Activated gamma-delta T cell treated with anti-CD3 and anti-CD28 coated beads, Interleukin-2, amount 50 U/mL, for 16 hours (primary cell): ENCODE data around the gene TMEM205.
"Not testable (repeated sequence)": the region's sequence is repeated elsewhere in the genome, so short reads cannot be mapped to it uniquely, and the experiment has no call there.

Experiments
- DNase-seq: peaks from one replicate; pipeline ENCODE4 v3.0.0-alpha.2; 2020; ENCODE audit warnings: low read depth

TMEM205 gene

DNA sequence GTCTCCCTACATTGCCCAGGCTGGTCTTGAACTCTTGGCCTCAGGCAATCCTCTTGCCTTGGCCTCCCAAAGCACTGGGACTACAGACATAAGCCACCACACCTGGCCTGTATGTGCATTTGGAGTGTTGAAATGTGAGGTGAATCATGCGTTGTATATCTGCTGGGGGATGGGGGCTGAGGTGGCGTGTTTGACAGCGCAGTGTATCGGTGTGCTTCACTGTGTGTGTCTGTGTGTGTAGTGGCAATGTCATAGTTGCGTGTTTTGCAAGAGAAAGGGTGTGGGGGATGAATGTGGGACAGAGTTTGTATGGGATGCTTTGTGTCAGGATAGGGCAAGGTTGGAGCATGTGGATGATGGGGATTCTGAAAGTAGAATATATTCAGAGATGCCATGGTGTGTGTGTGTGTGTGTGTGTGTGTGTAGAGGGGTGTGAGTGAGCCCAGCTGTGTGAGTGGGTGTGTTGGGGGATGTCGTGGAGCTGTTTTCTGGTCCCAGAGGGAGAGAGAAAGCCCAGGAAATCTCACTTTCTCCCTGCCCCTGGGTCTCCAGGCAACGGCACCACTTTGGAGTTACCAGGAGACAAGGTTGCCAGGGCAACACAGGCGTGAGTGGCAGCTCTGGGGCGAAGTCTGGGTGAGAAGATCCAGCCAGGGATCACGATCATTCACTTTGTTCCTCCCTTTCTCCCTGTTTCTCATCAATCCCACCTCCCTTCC lies 27.3 kb upstream of the TMEM205 start:
- DNase-seq = no peak

DNA sequence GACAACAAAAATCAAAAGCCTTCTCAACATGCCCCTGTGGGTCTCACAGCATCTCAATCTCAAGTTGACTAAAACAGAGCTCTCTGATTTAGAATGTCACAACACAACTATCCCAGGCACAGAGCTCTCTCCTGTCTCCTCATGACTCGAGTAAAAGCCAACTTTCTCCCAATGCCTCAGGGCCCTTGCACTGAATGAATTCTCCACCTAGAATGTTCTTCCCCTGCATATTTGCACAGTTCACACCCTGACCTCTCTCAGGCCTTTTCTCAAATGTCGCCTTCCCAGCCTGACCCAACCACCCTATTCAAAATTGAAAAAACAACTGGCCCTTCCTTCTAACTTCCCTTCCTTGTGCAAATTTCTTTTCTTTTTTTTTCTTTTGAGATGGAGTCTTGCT lies 24.7 kb upstream of the TMEM205 start:
- DNase-seq = no peak

- DNase-seq = no peak
Measured at GRCh38 chr19:11367528-11367927, 21.5 kb upstream of the TMEM205 start.

- no peak for DNase-seq
Measured at GRCh38 chr19:11365557-11366117, 19.6 kb upstream of the TMEM205 start.

DNA sequence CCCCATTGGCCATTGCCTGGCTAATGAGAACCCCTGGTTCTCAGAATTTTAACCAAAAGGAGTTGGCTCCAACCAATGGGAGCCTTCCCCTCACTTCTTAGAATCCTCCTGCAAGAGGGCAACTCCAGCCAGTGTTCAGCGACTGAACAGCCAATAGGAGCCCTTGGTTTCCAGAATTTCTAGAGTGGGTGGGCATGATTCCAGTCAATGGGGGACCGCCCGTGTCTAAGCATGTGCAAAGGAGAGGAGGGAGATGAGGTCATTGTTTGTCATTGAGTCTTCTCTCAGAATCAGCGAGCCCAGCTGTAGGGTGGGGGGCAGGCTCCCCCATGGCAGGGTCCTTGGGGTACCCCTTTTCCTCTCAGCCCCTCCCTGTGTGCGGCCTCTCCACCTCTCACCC lies 18.9 kb upstream of the TMEM205 start:
- DNase-seq = no peak

- no peak for DNase-seq
Measured at GRCh38 chr19:11364296-11364904, 18.3 kb upstream of the TMEM205 start.

- DNase-seq = no peak
Measured at GRCh38 chr19:11363881-11364280, 17.8 kb upstream of the TMEM205 start.

DNA sequence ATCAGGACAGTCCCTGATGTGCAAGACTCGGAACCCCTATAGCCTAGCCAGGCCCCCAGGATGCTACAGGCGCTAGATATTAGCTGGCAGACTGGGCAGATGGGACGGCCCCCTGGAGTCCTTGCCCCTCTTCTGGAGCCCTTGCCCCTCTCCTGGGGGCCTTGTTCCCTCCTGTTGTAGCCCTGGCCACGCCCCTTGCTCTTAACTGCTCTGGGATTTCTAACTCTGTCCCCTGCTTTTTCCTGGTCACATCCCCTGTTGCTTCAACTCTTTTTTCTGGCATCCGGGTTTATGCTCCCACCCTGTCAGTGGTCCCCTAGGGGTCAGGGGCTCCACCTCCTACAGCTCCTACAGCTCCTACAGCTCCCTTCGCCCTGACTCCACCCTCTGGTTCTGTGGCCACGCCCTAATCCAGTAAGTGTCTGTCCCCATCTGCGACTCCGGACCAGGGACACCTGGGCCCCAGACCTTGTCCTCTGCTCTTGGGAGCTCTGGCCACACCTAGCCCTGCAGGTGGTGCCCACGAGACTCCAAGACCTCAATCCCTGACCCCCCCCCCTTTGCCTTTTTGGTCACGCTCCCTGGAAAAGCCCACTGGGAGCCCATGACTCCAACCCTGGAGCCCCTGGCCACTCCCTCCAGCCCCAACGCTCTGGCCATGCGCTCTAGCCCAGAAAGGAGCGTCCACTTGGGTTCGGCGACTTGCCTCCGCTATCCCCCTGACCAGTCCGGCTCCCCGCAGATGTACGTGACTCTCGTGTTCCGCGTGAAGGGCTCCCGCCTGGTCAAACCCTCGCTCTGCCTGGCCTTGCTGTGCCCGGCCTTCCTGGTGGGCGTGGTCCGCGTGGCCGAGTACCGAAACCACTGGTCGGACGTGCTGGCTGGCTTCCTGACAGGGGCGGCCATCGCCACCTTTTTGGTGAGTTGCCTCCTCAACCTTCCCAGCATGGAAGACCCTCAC lies 16.0 kb upstream of the TMEM205 start:
- DNase-seq = no peak

DNA sequence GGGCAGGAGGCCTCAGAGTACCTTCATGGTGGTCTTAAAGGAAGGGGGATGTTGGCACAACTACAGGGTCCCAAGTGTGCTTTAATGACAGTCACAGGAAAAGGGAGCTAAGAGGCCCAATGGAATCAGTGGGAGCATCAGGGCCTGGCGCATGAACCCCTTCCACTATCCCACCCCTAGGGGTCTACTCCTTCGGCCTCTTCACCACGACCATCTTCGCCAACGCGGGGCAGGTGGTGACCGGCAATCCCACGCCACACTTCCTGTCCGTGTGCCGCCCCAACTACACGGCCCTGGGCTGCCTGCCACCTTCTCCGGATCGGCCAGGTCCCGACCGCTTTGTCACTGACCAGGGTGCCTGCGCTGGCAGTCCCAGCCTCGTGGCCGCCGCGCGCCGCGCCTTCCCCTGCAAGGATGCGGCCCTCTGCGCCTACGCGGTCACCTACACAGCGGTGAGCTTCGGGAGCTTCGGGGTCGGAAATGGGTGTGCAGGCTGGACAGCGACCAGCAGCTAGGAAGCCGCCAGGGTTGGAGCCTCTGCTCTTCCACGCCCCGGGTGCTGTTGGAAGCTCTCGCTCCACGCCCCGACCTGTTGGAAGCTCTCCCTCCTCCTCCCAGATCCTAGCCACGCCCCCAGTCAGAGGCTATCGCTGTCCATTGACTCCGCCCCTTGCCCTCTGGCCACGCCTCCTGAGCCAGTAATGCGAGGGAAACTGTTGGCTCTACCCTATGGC lies 15.1 kb upstream of the TMEM205 start:
- DNase-seq = no peak

DNA sequence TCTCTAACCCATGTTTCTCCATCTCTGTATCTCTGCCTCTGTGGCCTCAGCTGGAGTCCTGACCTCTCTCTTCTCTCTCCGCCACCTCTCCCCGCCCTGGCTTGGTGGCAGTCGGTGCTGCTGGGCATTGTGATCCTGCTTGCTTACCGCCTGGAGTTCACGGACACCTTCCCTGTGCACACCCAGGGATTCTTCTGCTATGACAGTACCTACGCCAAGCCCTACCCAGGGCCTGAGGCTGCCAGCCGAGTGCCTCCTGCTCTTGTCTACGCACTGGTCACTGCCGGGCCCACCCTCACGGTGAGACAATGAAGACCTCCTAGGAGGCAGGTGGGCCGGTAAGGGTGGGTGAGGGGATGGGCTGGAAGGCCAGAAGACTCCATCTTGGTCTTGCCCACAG lies 13.4 kb upstream of the TMEM205 start:
- DNase-seq = no peak

DNA sequence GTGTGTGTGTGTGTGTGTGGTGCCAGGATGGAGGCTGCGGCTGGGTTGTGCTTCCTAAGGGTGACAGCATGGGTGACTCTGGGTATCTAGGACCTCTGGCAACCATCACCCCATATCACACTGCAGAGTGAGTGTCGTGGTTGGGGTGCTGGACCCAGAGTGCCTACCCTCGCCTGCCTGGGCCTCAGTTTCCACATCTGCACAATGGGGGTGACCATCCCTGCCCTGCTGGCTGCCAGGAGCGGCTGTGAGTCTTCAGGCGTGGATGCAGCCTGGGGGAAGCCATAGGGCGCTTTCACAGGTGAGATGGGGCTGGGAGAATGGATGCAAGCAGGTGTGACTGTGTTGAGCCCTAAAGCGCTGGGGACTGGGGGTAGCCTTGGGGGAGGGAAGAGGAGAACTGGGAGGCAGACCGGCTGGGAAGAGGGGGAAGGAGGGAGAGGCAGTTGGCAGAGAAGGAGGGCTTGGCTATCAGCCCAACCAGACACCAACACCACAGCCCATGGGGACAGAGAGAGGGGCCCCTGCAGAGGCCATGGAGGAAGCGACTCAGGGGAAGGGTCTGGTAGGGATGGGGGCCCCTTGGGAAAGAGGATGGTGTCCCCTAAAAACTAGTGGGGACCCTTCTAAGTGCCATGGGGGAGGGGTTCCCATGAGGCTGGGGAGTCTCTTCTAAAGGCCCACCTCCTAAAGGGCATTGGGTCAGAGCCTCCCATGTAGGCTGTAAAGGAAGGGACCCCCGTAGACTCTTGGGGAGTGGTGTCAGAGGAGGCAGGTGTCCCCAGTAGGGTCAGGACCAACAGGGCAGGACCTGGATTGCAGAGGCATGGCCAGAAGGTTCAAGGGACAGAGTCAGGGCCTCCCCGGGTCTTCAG lies 10.8 kb upstream of the TMEM205 start:
- DNase-seq = no peak

DNA sequence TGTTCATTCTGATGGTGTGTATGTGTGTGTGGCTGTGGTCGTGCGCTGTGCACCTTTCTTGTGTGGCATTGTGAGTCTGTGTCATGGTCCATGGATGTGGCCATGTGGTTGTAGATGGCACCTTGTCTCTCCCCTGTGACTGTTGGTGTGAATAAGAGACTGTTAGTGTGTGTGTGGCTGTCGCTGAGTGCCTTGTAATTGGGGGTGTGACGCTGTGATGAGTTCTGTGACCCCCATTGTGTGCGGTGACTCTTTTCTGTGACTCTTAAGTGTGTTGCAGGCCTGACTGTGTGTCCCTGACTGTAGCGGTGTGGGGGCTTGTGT lies 10.0 kb upstream of the TMEM205 start:
- no peak for DNase-seq

DNA sequence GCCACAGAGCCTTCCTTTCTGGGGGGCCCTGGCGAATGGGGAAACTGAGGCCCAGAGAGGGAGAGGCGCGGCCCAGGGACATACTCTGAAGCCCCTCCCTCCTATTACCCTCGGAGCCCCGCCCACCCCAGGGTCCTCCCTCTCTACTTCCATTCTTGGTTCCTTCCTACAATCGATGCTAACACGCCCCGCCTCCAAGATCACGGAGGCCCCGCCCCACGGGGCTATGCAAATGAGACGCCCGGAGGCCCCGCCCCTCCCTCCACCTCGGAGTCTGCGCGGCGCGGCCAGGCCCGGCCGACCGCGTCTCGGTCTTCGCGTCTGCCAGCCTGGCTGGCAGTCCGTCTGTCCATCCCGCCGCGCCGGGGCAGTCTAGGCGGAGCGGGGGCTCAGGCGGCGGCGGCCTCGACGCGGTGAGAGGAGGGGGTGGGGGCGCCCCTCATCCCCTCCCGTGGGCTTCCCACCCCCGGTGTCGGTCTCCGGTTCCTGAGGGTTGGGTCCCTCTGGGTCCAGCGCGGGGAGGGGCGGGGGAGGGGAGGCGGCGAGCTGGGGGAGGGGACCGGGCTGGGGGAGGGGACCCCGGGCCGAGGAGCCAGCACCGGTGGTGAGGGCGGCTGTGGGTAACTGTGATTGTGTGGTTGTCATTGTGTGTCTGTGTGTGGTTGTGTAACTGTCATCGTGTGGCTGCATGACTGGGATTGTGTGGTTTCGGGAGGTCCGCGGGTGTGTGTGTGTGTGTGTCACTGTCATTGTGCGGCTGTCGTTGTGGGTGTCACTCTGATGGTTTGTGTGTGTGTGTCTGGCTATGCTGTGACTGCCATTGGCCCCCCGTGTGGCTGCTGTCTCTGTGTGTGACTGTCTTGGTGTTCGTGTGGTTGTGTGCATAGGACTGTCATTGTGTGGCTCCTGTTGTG lies 9.3 kb upstream of the TMEM205 start, which contains the start of gene PLPPR2:
PLPPR2 (plus strand) TSS at position 273 of the 914 bp plus-strand sequence. CDS start 2,242 bp downstream, outside the sequence.
- DNase-seq = peak; percentile 66

DNA sequence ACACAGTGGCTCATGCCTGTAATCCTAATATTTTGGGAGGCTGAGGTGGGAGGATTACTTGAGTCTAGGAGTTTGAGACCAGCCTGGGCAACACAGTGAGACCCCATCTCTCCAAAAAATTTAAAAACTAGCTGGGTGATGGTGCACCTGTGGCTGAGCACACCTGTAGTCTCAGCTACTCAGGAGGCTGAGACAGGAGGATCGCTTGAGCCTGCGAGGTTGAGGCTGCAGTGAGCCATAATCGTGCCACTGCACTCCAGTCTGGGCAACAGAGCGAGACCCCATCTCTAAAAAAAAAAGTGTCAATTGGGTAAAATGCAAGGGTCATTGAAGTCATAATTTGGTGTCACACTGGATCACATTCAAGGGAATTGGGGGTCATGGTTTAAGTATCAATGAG lies 8.0 kb upstream of the TMEM205 start:
- DNase-seq = not testable (repeated sequence)

GRCh38 chr19:11349171-11349570 lies 3.1 kb upstream of the TMEM205 start:
- no peak for DNase-seq

DNA sequence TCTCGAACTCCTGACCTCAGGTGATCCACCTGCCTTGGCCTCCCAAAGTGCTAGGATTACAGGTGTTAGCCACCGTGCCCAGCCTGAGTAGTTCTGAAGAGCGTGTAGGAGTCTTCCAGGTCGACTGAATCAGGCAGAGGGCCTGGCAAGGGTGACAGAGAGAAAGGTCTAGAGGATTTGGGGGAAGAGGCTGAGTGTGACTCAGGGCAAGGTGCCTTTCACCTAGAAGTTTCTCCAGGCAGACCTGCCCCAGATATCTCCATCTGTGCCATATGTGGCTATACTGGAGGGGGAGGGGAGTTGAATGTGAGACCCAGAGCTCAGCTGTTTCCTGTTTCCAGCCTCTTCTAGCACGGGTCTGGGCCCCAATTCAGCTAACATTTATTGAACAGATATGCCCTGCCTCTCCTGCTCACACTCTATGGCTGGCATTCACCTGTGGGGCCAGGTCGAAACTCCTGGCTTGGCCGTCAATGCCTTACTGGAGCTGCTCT lies 1.5 kb upstream of the TMEM205 start:
- DNase-seq = no peak

DNA sequence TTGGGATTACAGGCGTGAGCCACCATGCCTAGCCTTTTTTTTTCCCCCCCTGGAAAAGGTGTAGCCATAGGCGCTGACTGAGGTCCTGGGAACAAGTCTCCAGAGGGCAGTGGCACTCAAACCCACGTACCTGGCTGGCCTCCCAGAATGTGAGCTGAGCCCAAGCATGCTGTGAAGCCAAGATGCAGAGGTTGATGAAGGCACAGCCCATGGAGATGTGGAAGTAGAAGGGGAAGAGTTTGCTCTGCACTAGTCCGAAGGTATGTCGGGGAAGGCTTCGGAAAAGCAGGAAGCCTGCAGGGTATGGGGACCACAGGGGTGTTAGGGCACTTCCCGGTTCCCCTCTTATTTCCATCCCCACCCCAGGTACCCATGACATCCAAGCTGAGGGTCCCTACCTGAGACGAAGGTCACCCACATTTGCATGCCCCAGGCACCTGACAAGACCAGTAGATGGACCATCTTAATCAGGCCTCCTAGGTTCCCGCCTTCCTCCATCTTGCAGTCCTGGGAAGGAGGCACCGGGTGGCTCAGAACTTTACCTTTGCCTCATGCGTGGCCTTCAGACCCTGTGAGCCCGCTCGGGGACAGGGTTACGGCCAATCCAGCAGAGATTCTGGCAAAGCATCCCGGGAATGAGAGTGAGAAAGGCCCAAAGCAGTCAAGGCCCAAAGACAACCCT lies 805 bp downstream of the TMEM205 start:
- no peak for DNase-seq

DNA sequence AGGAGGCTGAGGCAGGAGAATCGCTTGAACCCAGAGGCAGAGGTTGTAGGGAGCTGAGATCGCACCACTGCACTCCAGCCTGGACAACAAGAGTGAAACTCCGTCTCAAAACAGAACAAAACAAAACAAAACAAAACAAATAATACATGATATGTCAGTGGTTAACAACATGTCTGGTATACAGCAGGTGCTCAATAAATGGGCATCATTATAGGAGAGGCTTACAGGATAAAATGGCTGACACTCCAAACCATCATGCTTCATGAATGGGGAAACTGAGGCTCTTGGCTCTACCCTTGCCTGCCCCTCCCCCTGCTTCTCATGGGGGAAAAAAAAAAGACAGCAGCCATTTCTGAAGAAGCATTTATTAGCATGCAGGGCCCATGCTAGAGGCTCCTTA lies 3.6 kb downstream of the TMEM205 start:
- DNase-seq = no peak

DNA sequence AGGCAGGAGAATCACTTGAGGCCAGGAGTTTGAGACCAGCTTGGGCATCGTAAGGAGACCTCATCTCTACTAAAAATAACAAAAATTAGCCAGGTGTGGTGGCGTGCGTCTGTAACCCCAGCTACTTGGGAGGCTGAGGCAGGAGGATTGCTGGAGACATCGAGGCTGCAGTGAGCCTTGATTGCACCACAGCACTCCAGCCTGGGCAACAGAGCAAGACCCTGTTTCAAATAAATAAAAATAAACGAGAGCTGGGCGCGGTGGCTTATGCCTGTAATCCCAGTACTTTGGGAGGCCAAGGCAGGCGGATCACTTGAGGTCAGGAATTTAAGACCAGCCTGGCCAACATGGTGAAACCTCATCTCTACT lies 6.0 kb downstream of the TMEM205 start:
- not testable (repeated sequence) for DNase-seq
